Caco-2 (cell line): ENCODE measurements around the gene SAMD4A. TPM values are rescaled to one million over a fixed set of nuclear protein-coding genes. Genes with fewer than 3 reads are reported as not detected.

ENCODE experiments used
- BruUV-seq: library from RNA; stranded (reverse); fragments of 400-500 nt; replicated peaks from 2 replicates; lab custom pipeline; 2021; lab: Mats Ljungman, UMichigan
- CTCF ChIA-PET: fragments of 300-600 bp; sonication (Branson Sonifier 250); formaldehyde crosslinking; loops from one replicate; lab custom pipeline; 2022; ENCODE audit warnings: antibody characterized with exemption; lab: Charles Lee
- POLR2A ChIA-PET: fragments of 300-600 bp; sonication (Branson Sonifier 250); formaldehyde crosslinking; loops from one replicate; lab custom pipeline; 2022; ENCODE audit warnings: antibody characterized with exemption; lab: Charles Lee
- DNase-seq, 2 experiments: peaks; one replicate each; pipeline versions ENCODE4 v3.0.0 to v3.0.0-alpha.2; 2020 to 2022
- H3K27me3 ChIP-seq: replicated peaks from 2 replicates; pipeline ENCODE4 v1.6.0; 2011; ENCODE audit warnings: low read length; ENCODE audit not compliant: control insufficient read depth, insufficient read depth
- H3K36me3 ChIP-seq: 2 replicates; pipeline ENCODE4 v1.5.1; 2011; ENCODE audit warnings: low read length; ENCODE audit not compliant: control insufficient read depth, insufficient read depth
- H3K4me1 ChIP-seq: fragments of 250-450 bp; sonication (Bioruptor Pico); 2 replicates; pipeline ENCODE4 v1.5.1; 2020; ENCODE audit warnings: mild to moderate bottlenecking
- H3K4me3 ChIP-seq: 2 replicates; pipeline ENCODE4 v1.5.1; 2011; ENCODE audit warnings: low read depth, mild to moderate bottlenecking, control low read depth, low read length
- H3K9me3 ChIP-seq: fragments of 250-450 bp; sonication (Bioruptor Pico); 2 replicates; pipeline ENCODE4 v1.5.1; 2020; ENCODE audit warnings: mild to moderate bottlenecking, moderate library complexity
- H3K27ac Mint-ChIP-seq: one replicate; pipeline ENCODE4 v1.8.0; 2022; ENCODE audit warnings: mixed read lengths; ENCODE audit not compliant: unreplicated experiment
- H3K27me3 Mint-ChIP-seq: one replicate; pipeline ENCODE4 v1.8.0; 2022; ENCODE audit warnings: mixed read lengths; ENCODE audit not compliant: insufficient read depth, unreplicated experiment
- H3K36me3 Mint-ChIP-seq: one replicate; pipeline ENCODE4 v1.8.0; 2022; ENCODE audit warnings: mild to moderate bottlenecking, mixed read lengths; ENCODE audit not compliant: insufficient read depth, unreplicated experiment
- H3K4me1 Mint-ChIP-seq: one replicate; pipeline ENCODE4 v1.8.0; 2022; ENCODE audit warnings: low read depth, mixed read lengths; ENCODE audit not compliant: unreplicated experiment
- H3K4me3 Mint-ChIP-seq: one replicate; pipeline ENCODE4 v1.8.0; 2022; ENCODE audit warnings: mild to moderate bottlenecking, moderate library complexity, mixed read lengths; ENCODE audit not compliant: unreplicated experiment
- H3K9me3 Mint-ChIP-seq: one replicate; pipeline ENCODE4 v1.8.0; 2022; ENCODE audit warnings: mixed read lengths; ENCODE audit not compliant: unreplicated experiment
- intact Hi-C: fragments of 100-400 bp; cut with micrococcal nuclease; formaldehyde crosslinking; loops from one replicate; pipeline ENCODE4 v1.10.0; 2022; ENCODE audit not compliant: unreplicated experiment
- total RNA-seq: library from RNA; stranded (reverse); gene quantifications from 2 replicates; pipeline ENCODE4 v1.2.3, GENCODE V29; 2022
- TF ChIP-seq, protein P1 (sequence below), 2 experiments: fragments of 200-600 bp in 1 of 2; IDR thresholded peaks; 1 replicate in 1 of 2; 2 replicates in 1 of 2; pipeline versions ENCODE4 v1.5.1 to v1.8.0; 2011 to 2022; ENCODE audit warnings: antibody characterized with exemption in 1 of 2, control low read depth in 1 of 2, inconsistent platforms in 1 of 2, low read depth in 1 of 2, low read length in 1 of 2, mild to moderate bottlenecking in 1 of 2, moderate library complexity in 1 of 2; ENCODE audit not compliant: insufficient read depth in 1 of 2, severe bottlenecking in 1 of 2, unreplicated experiment in 1 of 2

The SAMD4A gene
- total RNA-seq, 1 experiment from 2014 or later: 60.8 TPM

DNA sequence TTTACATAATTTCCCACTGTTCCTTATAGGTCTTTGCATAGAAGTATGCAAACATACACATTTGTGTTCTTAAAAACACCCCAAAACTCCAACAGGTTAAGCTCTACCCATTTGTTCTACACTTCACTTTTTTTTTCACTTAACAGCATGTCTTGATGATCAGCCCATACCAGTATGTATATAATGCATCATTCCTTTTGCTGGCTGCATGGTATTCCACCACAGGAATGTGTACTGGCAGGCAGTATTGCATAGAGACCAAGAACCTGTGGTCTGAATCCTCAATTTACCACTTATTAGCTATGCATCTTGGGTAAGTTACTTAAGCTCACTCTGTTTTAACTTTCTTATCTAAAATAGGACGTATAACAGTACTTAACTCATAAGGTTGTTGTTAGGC is 65.5 kb downstream of the SAMD4A start:
- TF ChIP-seq, protein P1, sequence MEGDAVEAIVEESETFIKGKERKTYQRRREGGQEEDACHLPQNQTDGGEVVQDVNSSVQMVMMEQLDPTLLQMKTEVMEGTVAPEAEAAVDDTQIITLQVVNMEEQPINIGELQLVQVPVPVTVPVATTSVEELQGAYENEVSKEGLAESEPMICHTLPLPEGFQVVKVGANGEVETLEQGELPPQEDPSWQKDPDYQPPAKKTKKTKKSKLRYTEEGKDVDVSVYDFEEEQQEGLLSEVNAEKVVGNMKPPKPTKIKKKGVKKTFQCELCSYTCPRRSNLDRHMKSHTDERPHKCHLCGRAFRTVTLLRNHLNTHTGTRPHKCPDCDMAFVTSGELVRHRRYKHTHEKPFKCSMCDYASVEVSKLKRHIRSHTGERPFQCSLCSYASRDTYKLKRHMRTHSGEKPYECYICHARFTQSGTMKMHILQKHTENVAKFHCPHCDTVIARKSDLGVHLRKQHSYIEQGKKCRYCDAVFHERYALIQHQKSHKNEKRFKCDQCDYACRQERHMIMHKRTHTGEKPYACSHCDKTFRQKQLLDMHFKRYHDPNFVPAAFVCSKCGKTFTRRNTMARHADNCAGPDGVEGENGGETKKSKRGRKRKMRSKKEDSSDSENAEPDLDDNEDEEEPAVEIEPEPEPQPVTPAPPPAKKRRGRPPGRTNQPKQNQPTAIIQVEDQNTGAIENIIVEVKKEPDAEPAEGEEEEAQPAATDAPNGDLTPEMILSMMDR (IDR thresholded peaks at IDR 0.05; ENCODE audit: insufficient read depth in 1 of 2, low read depth in 1 of 2, low read length in 1 of 2, severe bottlenecking in 1 of 2, unreplicated experiment in 1 of 2): no peak
- ChIA-PET POLR2A (no interaction called here), CTCF (no interaction called here)
- no peak overlapping the region for H3K4me3 ChIP-seq
- intact Hi-C loops: no loop called here
- no peaks in the 10 kb centered on the region for H3K36me3 ChIP-seq
- H3K27ac Mint-ChIP-seq: no peak overlapping the region
- H3K4me1 ChIP-seq: no peaks in the 10 kb centered on the region
- no peak for DNase-seq
- H3K4me1 Mint-ChIP-seq: peaks cover 18% of the 10 kb centered on the region
- peaks cover 29% of the 10 kb centered on the region for H3K36me3 Mint-ChIP-seq
- no peaks in the 10 kb centered on the region for H3K27me3 ChIP-seq
- BruUV-seq: no TSS peak
- H3K9me3 Mint-ChIP-seq: peaks cover 7% of the 10 kb centered on the region
- H3K27me3 Mint-ChIP-seq: no peaks in the 10 kb centered on the region
- H3K4me3 Mint-ChIP-seq: no peak overlapping the region
- no peaks in the 10 kb centered on the region for H3K9me3 ChIP-seq

DNA sequence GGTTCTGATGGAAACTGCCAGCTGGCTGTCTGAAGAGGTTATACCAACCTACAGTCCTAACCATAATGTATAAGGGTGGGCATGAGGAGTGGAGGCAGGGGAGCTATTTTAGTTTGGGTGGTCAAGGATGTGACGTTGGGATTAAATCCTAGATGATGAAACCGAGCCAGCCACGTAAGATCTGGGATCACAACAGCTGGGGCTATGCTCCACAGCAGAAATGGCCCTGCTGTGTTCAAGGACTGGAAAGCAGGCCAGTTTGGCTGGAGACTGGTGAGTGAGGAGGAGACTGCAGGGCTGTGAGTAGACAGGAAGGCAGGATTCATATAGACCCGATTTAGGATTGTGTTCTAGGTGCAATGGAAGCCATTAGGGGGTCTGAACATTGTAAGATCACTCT is 66.1 kb downstream of the SAMD4A start:
- no peaks in the 10 kb centered on the region for H3K27me3 ChIP-seq
- H3K36me3 ChIP-seq: no peaks in the 10 kb centered on the region
- no TSS peak for BruUV-seq
- H3K4me1 ChIP-seq: no peaks in the 10 kb centered on the region
- TF ChIP-seq, protein P1 (IDR thresholded peaks at IDR 0.05; ENCODE audit: insufficient read depth in 1 of 2, low read depth in 1 of 2, low read length in 1 of 2, severe bottlenecking in 1 of 2, unreplicated experiment in 1 of 2): no peak
- Mint-ChIP-seq H3K27me3 (no peaks in the 10 kb centered on the region), H3K27ac (no peak overlapping the region), H3K36me3 (peaks cover 28% of the 10 kb centered on the region), H3K4me1 (peaks cover 19% of the 10 kb centered on the region), H3K9me3 (peaks cover 7% of the 10 kb centered on the region), H3K4me3 (no peak overlapping the region)
- POLR2A ChIA-PET: no interaction called here
- no peaks in the 10 kb centered on the region for H3K9me3 ChIP-seq
- DNase-seq: no peak
- CTCF ChIA-PET: no interaction called here
- intact Hi-C loops: no loop called here
- no peak overlapping the region for H3K4me3 ChIP-seq

DNA sequence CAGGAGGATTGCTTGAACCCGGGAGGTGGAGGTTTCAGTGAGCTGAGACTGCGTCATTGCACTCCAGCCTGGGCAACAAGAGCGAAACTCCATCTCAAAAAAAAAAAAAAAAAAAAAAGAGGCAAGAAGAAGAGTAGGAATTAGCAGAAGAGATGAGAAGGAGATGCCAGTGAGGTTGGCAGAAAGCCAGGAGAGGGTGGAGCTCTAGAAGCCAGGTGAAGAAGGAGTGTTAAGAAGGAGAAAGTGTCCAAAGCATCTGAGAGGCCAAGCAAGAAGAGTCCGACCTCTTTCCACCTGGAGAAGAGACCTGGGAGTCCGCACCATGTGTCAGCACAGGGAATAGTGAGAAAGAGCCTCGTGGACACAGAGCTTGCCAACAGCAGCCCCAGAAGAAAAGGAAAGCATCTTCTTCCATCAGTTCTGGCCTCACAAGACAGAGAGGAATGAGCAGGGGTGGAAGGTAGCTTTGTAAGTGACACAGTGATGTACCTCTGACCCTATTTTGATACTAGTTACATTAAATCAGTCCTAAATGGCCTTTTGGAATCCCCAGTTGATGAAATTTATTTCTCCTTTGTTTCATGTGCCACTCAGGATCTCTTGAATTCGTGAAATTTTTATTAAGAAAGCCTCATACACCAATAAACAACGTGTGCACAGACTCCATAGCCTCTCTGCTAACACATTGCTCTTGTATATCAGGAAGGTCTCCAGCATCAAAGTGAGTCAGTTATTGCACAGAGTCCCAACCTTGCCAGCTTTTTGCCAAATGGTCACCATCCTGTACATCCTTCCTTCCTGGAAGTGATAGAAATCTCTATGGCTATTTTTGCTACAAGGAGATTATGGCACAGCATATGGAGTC is 70.6 kb downstream of the SAMD4A start:
- POLR2A ChIA-PET: no interaction called here
- TF ChIP-seq, protein P1 (IDR thresholded peaks at IDR 0.05; ENCODE audit: insufficient read depth in 1 of 2, low read depth in 1 of 2, low read length in 1 of 2, severe bottlenecking in 1 of 2, unreplicated experiment in 1 of 2): no peak

More for the DNA sequence above, 70.6 kb downstream of the SAMD4A start:
- no peak for DNase-seq
- H3K4me1 Mint-ChIP-seq: peaks cover 46% of the 10 kb centered on the region
- peaks cover 2% of the 10 kb centered on the region for H3K9me3 Mint-ChIP-seq
- intact Hi-C loops: no loop called here
- Histone ChIP-seq H3K4me3 (no peak overlapping the region), H3K4me1 (peaks cover 32% of the 10 kb centered on the region), H3K27me3 (no peaks in the 10 kb centered on the region), H3K36me3 (no peaks in the 10 kb centered on the region), H3K9me3 (no peaks in the 10 kb centered on the region)
- BruUV-seq: no TSS peak
- peak overlapping the region; percentile 21 for H3K27ac Mint-ChIP-seq
- CTCF ChIA-PET: no interaction called here
- no peak overlapping the region for H3K4me3 Mint-ChIP-seq
- H3K27me3 Mint-ChIP-seq: no peaks in the 10 kb centered on the region
- H3K36me3 Mint-ChIP-seq: peaks cover 28% of the 10 kb centered on the region
